ENCODE data around the gene PC.

DNA sequence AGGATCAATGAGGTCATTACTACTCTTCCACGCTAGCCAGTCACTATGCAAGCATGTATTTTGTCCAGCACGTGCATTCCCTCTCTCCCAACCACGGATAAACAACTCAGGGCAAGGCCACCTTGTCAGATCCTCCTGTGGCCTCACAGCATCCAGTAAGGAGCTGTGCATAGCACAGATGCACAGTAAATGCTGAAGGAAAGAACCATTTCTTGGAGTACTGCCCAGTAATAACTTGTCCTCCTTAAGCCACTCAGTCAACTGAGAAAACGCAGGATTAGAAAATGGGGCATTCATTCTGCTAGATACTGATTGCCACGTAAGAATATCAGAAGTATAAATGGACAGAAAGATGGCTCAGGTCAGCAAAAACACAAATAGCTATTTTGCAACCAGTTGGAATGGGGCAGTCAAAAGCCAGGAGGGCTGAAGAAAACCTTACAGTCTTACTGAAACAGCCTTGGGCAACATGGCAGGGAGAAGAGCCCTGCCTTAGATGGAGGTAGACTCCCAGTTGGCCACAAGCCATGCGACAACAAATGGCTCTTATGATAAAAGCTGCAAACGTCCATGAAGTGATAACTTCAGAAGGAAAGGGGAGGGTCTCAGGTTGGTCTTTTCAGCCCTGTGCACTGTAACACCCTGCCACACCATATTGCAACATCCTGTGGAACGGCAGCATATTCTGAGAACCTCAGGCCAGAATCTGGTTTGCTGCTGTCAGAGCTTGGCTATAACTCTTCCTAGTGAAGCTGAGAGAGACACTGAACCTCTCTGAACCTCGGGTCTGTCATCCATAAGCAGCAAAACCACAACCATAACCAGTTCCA, 23.0 kb downstream of the PC start:
- TF ChIP-seq POLR2A (IDR thresholded peaks at IDR 0.05) = no peak
- TF ChIP-seq, protein P1, sequence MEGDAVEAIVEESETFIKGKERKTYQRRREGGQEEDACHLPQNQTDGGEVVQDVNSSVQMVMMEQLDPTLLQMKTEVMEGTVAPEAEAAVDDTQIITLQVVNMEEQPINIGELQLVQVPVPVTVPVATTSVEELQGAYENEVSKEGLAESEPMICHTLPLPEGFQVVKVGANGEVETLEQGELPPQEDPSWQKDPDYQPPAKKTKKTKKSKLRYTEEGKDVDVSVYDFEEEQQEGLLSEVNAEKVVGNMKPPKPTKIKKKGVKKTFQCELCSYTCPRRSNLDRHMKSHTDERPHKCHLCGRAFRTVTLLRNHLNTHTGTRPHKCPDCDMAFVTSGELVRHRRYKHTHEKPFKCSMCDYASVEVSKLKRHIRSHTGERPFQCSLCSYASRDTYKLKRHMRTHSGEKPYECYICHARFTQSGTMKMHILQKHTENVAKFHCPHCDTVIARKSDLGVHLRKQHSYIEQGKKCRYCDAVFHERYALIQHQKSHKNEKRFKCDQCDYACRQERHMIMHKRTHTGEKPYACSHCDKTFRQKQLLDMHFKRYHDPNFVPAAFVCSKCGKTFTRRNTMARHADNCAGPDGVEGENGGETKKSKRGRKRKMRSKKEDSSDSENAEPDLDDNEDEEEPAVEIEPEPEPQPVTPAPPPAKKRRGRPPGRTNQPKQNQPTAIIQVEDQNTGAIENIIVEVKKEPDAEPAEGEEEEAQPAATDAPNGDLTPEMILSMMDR (IDR thresholded peaks at IDR 0.05) = no peak

Data from heart left ventricle (tissue), 13 donors.